Adrenal gland (tissue), 5 donors: ENCODE results near the gene NKX6-2.

ENCODE experiments used
- POLR2A ChIP-seq, 2 donors: fragments of 450-650 bp; IDR thresholded peaks; one replicate each; pipeline ENCODE4 v1.6.1; 2017; ENCODE audit warnings: antibody characterized with exemption in 2 of 2, mild to moderate bottlenecking in 2 of 2, moderate library complexity in 1 of 2
- TF ChIP-seq, protein P1 (sequence below), 6 experiments: fragments of 450-650 bp in 4 of 6; fragments of 200-600 bp in 2 of 6; sonication (generic) in 1 of 6; IDR thresholded peaks; 1 replicate in 5 of 6; 2 replicates in 1 of 6; pipeline versions ENCODE4 v1.5.1 to v1.8.0; 2016 to 2021; ENCODE audit warnings: antibody characterized with exemption in 6 of 6, mild to moderate bottlenecking in 2 of 6, moderate library complexity in 1 of 6
- donor health status: DM: no; HTN: no; CAD: no.

- TF ChIP-seq, protein P1, sequence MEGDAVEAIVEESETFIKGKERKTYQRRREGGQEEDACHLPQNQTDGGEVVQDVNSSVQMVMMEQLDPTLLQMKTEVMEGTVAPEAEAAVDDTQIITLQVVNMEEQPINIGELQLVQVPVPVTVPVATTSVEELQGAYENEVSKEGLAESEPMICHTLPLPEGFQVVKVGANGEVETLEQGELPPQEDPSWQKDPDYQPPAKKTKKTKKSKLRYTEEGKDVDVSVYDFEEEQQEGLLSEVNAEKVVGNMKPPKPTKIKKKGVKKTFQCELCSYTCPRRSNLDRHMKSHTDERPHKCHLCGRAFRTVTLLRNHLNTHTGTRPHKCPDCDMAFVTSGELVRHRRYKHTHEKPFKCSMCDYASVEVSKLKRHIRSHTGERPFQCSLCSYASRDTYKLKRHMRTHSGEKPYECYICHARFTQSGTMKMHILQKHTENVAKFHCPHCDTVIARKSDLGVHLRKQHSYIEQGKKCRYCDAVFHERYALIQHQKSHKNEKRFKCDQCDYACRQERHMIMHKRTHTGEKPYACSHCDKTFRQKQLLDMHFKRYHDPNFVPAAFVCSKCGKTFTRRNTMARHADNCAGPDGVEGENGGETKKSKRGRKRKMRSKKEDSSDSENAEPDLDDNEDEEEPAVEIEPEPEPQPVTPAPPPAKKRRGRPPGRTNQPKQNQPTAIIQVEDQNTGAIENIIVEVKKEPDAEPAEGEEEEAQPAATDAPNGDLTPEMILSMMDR (IDR thresholded peaks at IDR 0.05), result no peak
- TF ChIP-seq POLR2A (IDR thresholded peaks at IDR 0.05), result no peak
Measured at GRCh38 chr10:132815168-132815857, 29.4 kb upstream of the NKX6-2 start.
